Upper lobe of right lung (tissue), 1 donor: ENCODE data around the gene CALML5. TPM values are rescaled to one million over a fixed set of nuclear protein-coding genes. Genes with fewer than 3 reads are reported as not detected.

ENCODE experiments used
- ATAC-seq: fragments of 200-7000 bp; cut with Tn5 transposase; one replicate; pipeline ENCODE4 v1.9.1; 2020; ENCODE audit warnings: mild to moderate bottlenecking, moderate library complexity
- DNase-seq: peaks from one replicate; pipeline ENCODE4 v3.0.0-alpha.2; 2020
- H3K27ac ChIP-seq: fragments of 200-600 bp; one replicate; pipeline ENCODE4 v1.8.0; 2022
- H3K27me3 ChIP-seq: fragments of 200-600 bp; one replicate; pipeline ENCODE4 v1.8.0; 2022; ENCODE audit warnings: mild to moderate bottlenecking
- H3K36me3 ChIP-seq: fragments of 200-600 bp; one replicate; pipeline ENCODE4 v1.8.0; 2022
- H3K4me1 ChIP-seq: fragments of 200-600 bp; one replicate; pipeline ENCODE4 v1.8.0; 2022
- H3K4me3 ChIP-seq: fragments of 200-600 bp; one replicate; pipeline ENCODE4 v1.8.0; 2022; ENCODE audit warnings: mild to moderate bottlenecking
- H3K9me3 ChIP-seq: fragments of 200-600 bp; one replicate; pipeline ENCODE4 v1.8.0; 2022
- CTCF ChIP-seq: fragments of 200-600 bp; IDR thresholded peaks from one replicate; pipeline ENCODE4 v1.8.0; 2022; ENCODE audit warnings: antibody characterized with exemption
- intact Hi-C: fragments of 100-400 bp; cut with DNase I; formaldehyde crosslinking; loops from one replicate; pipeline ENCODE4 v1.11.0; 2022
- total RNA-seq: library from RNA; stranded (reverse); fragmentation: NEBNext Ultra II Directional; extraction: Animal tissue kit (Norgen Biotek cat#: 25700); gene quantifications from one replicate; pipeline ENCODE4 v1.2.1, GENCODE V29; 2021
- donor health status: DM: no; HTN: yes; CAD: no; lungs with severe emphysema.

The CALML5 gene
- total RNA-seq, 1 donor from 2014 or later, result not detected

GRCh38 chr10:5515948-5516761 is 16.8 kb upstream of the CALML5 start:
- H3K27ac ChIP-seq, result no peak overlapping the region
- ATAC-seq (no peak), DNase-seq (peak; percentile 51)
- no peaks in the 10 kb centered on the region for H3K36me3 ChIP-seq
- no peaks in the 10 kb centered on the region for H3K27me3 ChIP-seq
- TF ChIP-seq CTCF, result no peak
- no peaks in the 10 kb centered on the region for H3K9me3 ChIP-seq
- intact Hi-C loops, result no loop called here
- no peaks in the 10 kb centered on the region for H3K4me1 ChIP-seq
- no peak overlapping the region for H3K4me3 ChIP-seq

DNA sequence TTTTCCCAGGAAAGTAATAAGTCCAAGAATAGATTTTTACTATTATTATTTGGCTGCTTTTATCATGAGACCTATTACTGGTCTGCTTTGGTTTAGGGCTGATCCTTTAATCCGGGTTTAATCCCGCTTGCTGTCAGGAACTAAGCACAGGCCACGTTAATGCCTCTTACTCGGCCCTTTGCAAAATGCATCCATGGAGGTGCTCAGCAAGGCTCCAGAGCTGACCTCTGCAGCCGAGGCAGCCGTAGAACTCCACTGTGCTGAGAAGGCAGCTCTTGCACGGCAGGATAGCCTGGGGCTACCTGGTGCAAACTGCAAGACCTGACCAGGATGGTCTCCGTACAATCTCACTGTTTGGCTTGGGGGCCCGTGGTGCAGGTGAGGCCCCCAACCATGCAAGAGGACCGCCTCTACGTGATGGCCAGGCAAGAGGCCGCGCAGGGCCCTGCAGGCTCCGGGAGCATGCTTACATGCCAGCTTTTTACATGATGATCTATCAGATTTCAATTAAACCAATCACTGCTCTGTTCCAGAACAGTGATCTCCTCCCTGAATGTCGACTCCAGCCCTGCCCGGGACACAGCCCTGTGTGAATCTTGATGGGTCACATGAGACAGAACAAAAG is 15.0 kb upstream of the CALML5 start:
- DNase-seq (peak; percentile 49), ATAC-seq (no peak)
- H3K4me1 ChIP-seq, result no peaks in the 10 kb centered on the region
- no peaks in the 10 kb centered on the region for H3K9me3 ChIP-seq
- H3K4me3 ChIP-seq, result no peak overlapping the region
- no peak overlapping the region for H3K27ac ChIP-seq
- no peaks in the 10 kb centered on the region for H3K27me3 ChIP-seq
- intact Hi-C loops, result no loop called here
- no peaks in the 10 kb centered on the region for H3K36me3 ChIP-seq
- TF ChIP-seq CTCF, result no peak

- Histone ChIP-seq H3K36me3 (no peaks in the 10 kb centered on the region), H3K27me3 (no peaks in the 10 kb centered on the region), H3K9me3 (no peaks in the 10 kb centered on the region), H3K4me1 (no peaks in the 10 kb centered on the region), H3K27ac (no peak overlapping the region), H3K4me3 (no peak overlapping the region)
- peak; percentile 21 for DNase-seq
- intact Hi-C loops, result no loop called here
- ATAC-seq, result no peak
- TF ChIP-seq CTCF, result no peak
These were observed 13.7 kb upstream of the CALML5 start for GRCh38 chr10:5512881-5513612.

DNA sequence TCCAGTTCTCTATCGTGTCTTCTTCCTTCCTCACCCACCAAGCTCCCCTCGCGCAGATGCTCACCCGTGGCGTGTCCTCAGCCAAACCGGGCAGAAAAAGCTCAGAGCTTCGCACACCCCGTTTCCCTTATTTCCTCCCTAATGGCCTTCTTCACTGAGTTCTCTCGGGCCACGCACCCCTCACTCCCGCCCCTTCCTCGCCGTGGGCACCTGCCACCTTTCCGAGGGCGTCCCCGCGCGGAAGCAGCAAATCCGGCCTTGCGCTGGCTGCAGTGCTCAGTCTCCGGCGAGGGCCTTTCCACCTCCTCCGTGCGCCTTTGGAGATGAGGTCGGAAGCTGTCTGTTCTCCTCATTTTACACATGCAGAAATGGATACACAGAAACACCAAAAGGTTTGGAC is 13.0 kb upstream of the CALML5 start:
- no peaks in the 10 kb centered on the region for H3K36me3 ChIP-seq
- no peak overlapping the region for H3K4me3 ChIP-seq
- no peak overlapping the region for H3K27ac ChIP-seq
- DNase-seq (peak; percentile 52), ATAC-seq (no peak)
- H3K27me3 ChIP-seq, result no peaks in the 10 kb centered on the region
- no peaks in the 10 kb centered on the region for H3K4me1 ChIP-seq
- no peak for TF ChIP-seq CTCF
- intact Hi-C loops, result no loop called here
- no peaks in the 10 kb centered on the region for H3K9me3 ChIP-seq

GRCh38 chr10:5511885-5512280 is 12.5 kb upstream of the CALML5 start:
- Histone ChIP-seq H3K9me3 (no peaks in the 10 kb centered on the region), H3K4me1 (no peaks in the 10 kb centered on the region), H3K36me3 (no peaks in the 10 kb centered on the region), H3K4me3 (no peak overlapping the region), H3K27me3 (no peaks in the 10 kb centered on the region), H3K27ac (no peak overlapping the region)
- ATAC-seq (no peak), DNase-seq (peak; percentile 27)
- intact Hi-C loops, result no loop called here
- no peak for TF ChIP-seq CTCF
